ENCODE results near the gene CD6.

- TF ChIP-seq SUZ12 (IDR thresholded peaks at IDR 0.05; ENCODE audit: extremely low read depth, insufficient read depth, insufficient read length) (no peak), YY1 (IDR thresholded peaks at IDR 0.05; ENCODE audit: insufficient read depth, insufficient read length) (no peak), ZNF274 (IDR thresholded peaks at IDR 0.05; ENCODE audit: low read depth, low read length) (no peak)
Observed at GRCh38 chr11:60942970-60943565, 28.4 kb upstream of the CD6 start.
